Lung microvascular endothelial cell (primary cell): ENCODE data around the gene RASA4B. TPM values are rescaled to one million over a fixed set of nuclear protein-coding genes. Genes with fewer than 3 reads are reported as not detected.
"Not testable (repeated sequence)": the region's sequence is repeated elsewhere in the genome, so short reads cannot be mapped to it uniquely, and the experiment has no call there.

Experiments
- DNase-seq, 2 donors: peaks; one replicate each; pipeline versions ENCODE4 v3.0.0 to v3.0.0-alpha.2; 2010; ENCODE audit warnings: low read depth in 2 of 2
- total RNA-seq: library from RNA; depleted of rRNA; stranded (reverse); fragments of >200 nt; gene quantifications from 2 replicates; pipeline ENCODE4 v1.2.1, GENCODE V29; 2014

RASA4B gene
- total RNA-seq, 1 donor from 2014 or later: 1.4 TPM

GRCh38 chr7:102474116-102474515, 43.5 kb downstream of the RASA4B start:
- DNase-seq: not testable (repeated sequence)

- no peak for DNase-seq
These were observed 44.1 kb downstream of the RASA4B start for GRCh38 chr7:102473271-102473991.

GRCh38 chr7:102472126-102473041, 45.2 kb downstream of the RASA4B start:
- no peak for DNase-seq

GRCh38 chr7:102471791-102472125, 45.8 kb downstream of the RASA4B start:
- DNase-seq: no peak

- DNase-seq: no peak
These were observed 47.4 kb downstream of the RASA4B start for GRCh38 chr7:102469972-102470825.

GRCh38 chr7:102469351-102469971, 48.1 kb downstream of the RASA4B start:
- no peak for DNase-seq

- no peak for DNase-seq
These were observed 48.9 kb downstream of the RASA4B start for GRCh38 chr7:102468478-102469350.

- DNase-seq: no peak
These were observed 49.7 kb downstream of the RASA4B start for GRCh38 chr7:102467581-102468477.

- no peak for DNase-seq
These were observed 51.5 kb downstream of the RASA4B start for GRCh38 chr7:102466097-102466496.

GRCh38 chr7:102464577-102465280, 52.8 kb downstream of the RASA4B start, which contains the start of the genes ALKBH4 and LRWD1:
Gene ALKBH4 (minus strand): TSS chr7:102464863. CDS start chr7:102464836, 27 bp downstream.
Gene LRWD1 (plus strand): TSS chr7:102464984. CDS start chr7:102465081, 97 bp downstream.
- peak; percentile 92 for DNase-seq

GRCh38 chr7:102463841-102464576, 53.6 kb downstream of the RASA4B start:
- peak; percentile 21 to 27 for DNase-seq

GRCh38 chr7:102460467-102460866, 57.1 kb downstream of the RASA4B start:
- DNase-seq: no peak

- DNase-seq: no peak
These were observed 58.2 kb downstream of the RASA4B start for GRCh38 chr7:102459221-102459844.

- DNase-seq: no peak
These were observed 60.1 kb downstream of the RASA4B start for GRCh38 chr7:102457352-102457924.

- no peak for DNase-seq
These were observed 61.2 kb downstream of the RASA4B start for GRCh38 chr7:102456327-102456726.

GRCh38 chr7:102455596-102455995, 62.0 kb downstream of the RASA4B start:
- no peak for DNase-seq

- DNase-seq: not testable (repeated sequence)
These were observed 62.6 kb downstream of the RASA4B start for GRCh38 chr7:102454932-102455331.
